ENCODE data around the gene WDR82.
A peak's percentile ranks its signal among the peaks of the same experiment; 100 is the strongest.

The WDR82 gene

GRCh38 chr3:52237006-52237656, 41.3 kb downstream of the WDR82 start:
- DNase-seq = no peak

- DNase-seq = no peak
These were observed 42.0 kb downstream of the WDR82 start for GRCh38 chr3:52236424-52236886.

- DNase-seq = no peak
These were observed 43.7 kb downstream of the WDR82 start for GRCh38 chr3:52234516-52235447.

DNA sequence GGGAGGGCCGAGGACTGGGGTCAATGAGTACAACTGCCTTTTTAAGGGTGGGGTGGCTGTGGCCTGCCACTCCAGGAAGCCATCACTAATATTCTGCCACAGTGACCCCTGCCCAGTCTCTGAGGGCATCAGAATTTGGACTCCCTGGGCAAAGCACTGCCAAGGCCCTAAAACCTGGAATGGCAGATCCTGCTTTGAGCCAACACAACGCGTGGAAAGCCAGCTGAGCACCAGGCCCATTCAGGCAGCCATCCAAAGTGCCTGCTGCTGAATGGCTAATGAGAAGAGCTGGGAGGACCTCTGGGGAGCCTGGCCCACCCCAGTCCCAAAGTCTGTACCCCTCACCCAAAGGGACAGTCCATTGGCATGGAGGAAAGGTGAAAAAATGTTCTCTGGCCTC, 44.5 kb downstream of the WDR82 start:
- no peak for DNase-seq

- no peak for DNase-seq
These were observed 45.3 kb downstream of the WDR82 start for GRCh38 chr3:52233108-52233591.

DNA sequence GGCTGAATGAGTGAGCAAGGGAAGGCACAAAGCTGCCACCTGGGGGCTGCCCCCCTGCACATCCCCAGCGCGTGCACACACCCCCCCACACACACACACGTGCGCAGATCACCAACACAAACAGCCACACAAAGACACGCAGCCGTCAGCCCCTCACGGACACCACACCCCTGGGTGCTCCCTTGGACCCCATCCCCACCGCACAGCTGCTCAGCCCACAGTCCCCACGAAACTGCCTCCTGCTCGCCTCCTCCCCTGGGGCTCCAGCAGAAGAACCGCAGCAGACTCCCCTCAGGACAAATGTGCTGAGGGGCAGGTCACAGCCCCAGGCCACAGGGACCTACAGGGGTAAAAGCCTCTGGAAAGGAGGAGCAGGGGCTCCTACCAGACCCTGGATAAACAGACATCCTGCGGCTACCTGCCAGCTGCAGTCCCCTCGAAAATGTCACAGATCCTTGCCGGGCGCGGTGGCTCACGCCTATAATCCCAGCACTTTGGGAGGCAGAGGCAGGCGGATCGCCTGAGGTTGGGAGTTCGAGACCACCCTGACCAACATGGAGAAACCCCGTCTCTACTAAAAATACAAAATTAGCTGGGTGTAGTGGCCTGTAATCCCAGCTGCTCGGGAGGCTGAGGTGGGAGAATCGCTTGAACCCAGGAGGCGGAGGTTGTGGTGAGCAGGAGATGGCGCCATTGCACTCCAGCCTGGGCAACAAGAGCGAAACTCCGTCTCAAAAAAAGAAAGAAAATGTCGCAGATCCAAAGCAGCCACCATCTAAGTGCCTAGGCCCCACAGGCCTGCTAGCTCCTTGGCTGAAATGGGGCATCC, 46.0 kb downstream of the WDR82 start:
- DNase-seq = peak in 1 of 2 donors; percentile 51

DNA sequence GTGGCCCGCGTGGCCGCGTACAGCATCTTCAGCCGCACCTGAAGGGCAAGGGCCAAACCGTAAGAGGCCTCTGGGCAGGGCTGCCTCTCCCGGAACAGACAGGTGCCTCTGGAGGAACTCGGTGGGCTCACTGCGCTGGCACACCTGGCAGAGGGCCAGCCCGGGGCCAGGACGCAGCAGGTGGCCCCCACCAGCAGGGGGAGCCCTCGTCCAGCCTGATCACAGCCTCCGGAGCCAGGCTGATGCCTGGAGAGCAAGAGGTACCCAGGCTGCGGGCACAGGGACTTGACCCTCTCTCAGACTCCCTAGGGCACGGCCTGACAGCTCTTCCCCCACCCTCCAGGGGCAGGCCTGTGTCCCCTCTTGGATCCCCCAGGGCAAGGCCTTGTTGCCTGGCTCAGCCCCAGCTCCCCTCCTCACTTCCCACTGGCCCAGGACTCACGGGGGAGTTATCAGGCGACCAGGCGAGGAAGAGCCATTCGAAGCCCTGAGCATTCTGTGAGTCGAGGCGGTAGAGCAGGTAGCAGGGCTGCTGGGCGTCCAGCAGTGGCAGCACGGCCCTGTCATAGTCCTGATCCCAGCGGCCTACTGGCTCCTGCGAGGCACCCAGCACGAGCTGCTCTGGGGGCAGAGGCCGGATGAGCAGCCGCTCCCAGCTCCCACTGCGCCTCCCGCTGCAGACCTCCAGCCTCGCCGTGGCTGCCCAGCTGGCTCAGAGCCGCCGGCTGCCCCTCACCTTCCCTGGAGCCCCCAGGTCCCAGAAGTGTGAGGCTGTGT, 46.8 kb downstream of the WDR82 start:
- DNase-seq = peak; percentile 82 to 89

DNA sequence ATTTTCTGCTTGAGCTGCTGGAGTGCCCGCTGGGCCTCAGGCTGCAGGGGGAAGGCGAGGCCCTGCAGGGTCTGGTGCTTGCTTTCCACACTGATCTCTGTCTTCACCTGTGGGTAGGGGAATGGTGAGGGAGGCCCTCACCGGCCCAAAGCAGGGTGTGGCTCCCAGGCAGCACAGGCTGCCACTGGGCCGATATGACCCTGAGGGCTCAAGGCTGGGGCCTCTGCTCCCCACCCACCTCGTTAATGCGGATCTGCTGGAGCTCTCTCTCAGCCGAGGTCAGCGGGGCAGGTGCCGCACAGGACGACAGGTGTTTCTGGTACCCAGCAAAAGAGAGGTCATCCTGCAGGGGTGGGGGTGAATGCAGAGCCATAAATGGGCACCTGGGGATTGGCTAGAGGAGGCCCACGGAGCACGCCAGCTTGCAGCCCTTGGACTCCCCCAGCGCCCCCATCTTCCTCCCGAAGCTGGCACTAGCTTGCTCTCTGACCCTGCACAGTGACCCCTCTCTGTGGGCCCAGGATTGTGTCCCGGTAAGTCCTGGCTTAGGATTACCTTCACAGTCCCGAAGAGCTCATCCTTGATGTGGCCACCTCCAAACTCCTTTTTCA, 47.5 kb downstream of the WDR82 start:
- DNase-seq = no peak

DNA sequence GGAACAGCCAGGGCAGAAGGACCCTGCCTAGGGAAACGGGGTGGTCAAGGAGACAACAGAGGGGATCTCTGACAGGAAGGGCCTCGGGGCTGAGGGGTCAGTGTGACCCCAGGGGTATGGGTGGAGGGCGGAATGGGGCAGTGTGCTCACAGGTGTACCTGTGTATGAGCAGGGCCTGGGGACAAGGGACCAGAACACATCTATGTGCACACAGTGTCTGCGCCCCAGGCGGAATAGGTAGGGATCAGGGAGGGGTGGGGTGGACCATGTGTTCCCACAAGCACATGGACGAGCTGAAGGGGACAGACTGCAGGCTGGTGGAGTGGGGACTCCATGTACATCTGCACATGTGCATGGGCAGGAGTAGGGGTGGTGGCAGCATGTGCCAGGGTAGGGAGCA, 48.0 kb downstream of the WDR82 start:
- DNase-seq = no peak

DNA sequence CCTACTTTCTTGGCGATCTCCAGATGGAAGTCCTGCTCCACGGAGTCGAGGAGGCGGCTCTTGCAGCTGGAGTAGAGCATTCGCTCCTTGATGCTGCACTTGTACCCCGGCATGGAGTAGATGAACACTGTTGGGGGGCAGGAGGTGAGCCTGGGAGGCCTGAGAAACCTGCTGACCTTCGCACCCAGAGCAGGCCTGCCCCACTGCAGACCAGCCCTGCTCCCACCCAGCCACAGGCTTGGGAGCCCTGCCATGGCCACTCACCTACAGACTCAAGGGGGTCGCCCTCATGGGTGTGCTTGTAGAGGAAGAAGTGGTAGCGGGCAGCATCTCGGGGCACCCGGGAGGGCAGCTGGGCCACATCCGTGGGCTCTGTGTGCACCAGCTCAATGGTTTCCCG, 48.8 kb downstream of the WDR82 start:
- no peak for DNase-seq

DNA sequence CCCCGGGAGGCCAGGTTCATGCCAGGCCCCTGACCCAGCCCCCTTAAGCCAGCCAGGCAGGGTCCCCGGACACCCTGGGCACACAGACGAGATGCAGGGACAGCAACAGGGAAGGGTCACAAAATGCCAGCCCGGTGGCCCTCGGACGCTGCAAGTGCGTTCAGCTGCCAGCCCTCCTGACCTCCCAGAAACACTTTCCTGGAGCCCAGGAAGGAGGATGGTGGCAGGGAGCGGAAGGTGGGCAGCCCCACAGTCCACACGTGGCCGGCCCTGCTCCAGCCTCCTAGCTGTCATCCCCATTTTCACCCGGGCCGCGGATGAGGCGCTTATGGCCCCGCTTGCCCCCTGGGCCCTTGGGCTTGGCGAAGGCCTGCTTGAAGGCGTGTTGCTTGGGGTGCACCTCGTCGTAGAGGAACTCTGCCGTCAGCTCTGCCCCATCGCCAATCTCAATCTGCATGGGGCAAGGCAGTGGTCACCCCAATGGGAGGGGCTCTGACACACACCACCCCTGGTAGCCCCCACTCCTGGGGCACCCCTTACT, 49.6 kb downstream of the WDR82 start:
- DNase-seq = no peak

DNA sequence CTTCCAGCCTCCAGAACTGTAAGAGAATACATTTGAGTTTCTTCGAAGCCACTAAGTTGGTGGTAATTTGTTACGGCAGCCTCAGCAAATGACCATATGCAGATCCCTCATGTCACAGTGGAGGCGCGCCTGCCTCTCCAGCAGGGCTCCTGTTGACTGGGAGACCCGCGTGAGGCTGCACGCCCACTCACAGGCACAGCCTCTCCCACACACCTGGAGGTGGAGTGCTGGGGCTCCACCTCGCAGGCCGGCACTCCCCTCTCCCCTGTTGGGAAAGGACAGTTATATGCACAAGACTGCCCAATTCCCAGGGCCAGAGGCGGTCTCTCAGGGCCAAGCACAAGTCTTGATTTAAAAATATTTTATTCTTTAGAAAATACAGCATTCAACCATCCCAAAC, 50.2 kb downstream of the WDR82 start:
- DNase-seq = no peak

DNA sequence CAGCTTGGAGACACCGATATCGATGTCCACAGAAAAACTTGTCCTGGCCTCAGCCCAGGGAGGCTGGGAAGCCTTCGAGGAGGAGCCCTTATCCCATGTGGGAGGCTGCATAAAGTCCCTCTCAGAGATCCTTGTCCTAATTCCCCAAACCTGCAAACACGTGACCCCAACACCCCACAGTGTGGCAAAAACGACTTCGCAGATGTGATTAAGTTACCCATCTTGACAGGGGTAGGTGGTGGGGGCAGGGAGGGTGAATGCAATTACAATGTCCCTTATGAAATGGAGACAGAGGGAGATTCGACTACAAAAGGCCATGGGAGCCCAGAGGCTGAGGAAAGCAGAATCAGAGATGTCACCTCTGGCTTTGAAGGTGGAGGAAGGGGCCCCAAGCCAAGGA, 50.7 kb downstream of the WDR82 start:
- DNase-seq = no peak

GRCh38 chr3:52227117-52227516, 51.3 kb downstream of the WDR82 start:
- no peak for DNase-seq

GRCh38 chr3:52226229-52226817, 52.1 kb downstream of the WDR82 start:
- no peak for DNase-seq

- peak in 1 of 2 donors; percentile 74 for DNase-seq
These were observed 52.8 kb downstream of the WDR82 start, which contains the start of gene TLR9 for GRCh38 chr3:52225452-52226228. TLR9 (minus strand) TSS chr3:52225645; CDS start chr3:52225529, 116 bp downstream.

GRCh38 chr3:52223449-52224408, 54.7 kb downstream of the WDR82 start:
- DNase-seq = no peak

- DNase-seq = no peak
These were observed 55.9 kb downstream of the WDR82 start for GRCh38 chr3:52222319-52223221.
